HG02938 (cell line): ENCODE measurements around the gene CD6.

ENCODE experiments used
- ATAC-seq: cut with Tn5 transposase; IDR thresholded peaks from one replicate; pipeline ENCODE4 v1.9.1; 2021; ENCODE audit warnings: mild to moderate bottlenecking, moderate library complexity; ENCODE audit not compliant: unreplicated experiment

Gene CD6

GRCh38 chr11:60982184-60982583 lies 10.7 kb downstream of the CD6 start:
- no peak for ATAC-seq

GRCh38 chr11:60984149-60984548 lies 12.7 kb downstream of the CD6 start:
- no peak for ATAC-seq

GRCh38 chr11:60984636-60985035 lies 13.2 kb downstream of the CD6 start:
- ATAC-seq: no peak

- ATAC-seq: no peak
Measured at GRCh38 chr11:60985501-60985900, 14.0 kb downstream of the CD6 start.

- no peak for ATAC-seq
Measured at GRCh38 chr11:60985991-60986915, 14.8 kb downstream of the CD6 start.

GRCh38 chr11:60987577-60988277 lies 16.2 kb downstream of the CD6 start:
- no peak for ATAC-seq

GRCh38 chr11:60988658-60989057 lies 17.2 kb downstream of the CD6 start:
- ATAC-seq: no peak

GRCh38 chr11:60989093-60989650 lies 17.7 kb downstream of the CD6 start:
- ATAC-seq: no peak

GRCh38 chr11:60991457-60991856 lies 20.0 kb downstream of the CD6 start:
- no peak for ATAC-seq

- no peak for ATAC-seq
Measured at GRCh38 chr11:60992842-60993409, 21.4 kb downstream of the CD6 start.

GRCh38 chr11:60993615-60994014 lies 22.1 kb downstream of the CD6 start:
- no peak for ATAC-seq

GRCh38 chr11:60994541-60995080 lies 23.1 kb downstream of the CD6 start:
- ATAC-seq: no peak

- no peak for ATAC-seq
Measured at GRCh38 chr11:60995798-60996197, 24.3 kb downstream of the CD6 start.

- ATAC-seq: no peak
Measured at GRCh38 chr11:60996381-60997138, 25.1 kb downstream of the CD6 start.

- no peak for ATAC-seq
Measured at GRCh38 chr11:61000426-61000825, 28.9 kb downstream of the CD6 start.

- no peak for ATAC-seq
Measured at GRCh38 chr11:61001931-61002330, 30.5 kb downstream of the CD6 start.

GRCh38 chr11:61002598-61002997 lies 31.1 kb downstream of the CD6 start:
- ATAC-seq: no peak

GRCh38 chr11:61004180-61004611 lies 32.7 kb downstream of the CD6 start:
- ATAC-seq: no peak

- ATAC-seq: no peak
Measured at GRCh38 chr11:61004761-61005181, 33.3 kb downstream of the CD6 start.

- no peak for ATAC-seq
Measured at GRCh38 chr11:61007383-61007955, 36.0 kb downstream of the CD6 start.
